GM12878 (cell line): ENCODE measurements around the gene CCDC138. TPM values are rescaled to one million over a fixed set of nuclear protein-coding genes. Genes with fewer than 3 reads are reported as not detected.

ENCODE experiments used
- ATAC-seq: fragments of 200-7000 bp; cut with Tn5 transposase; 3 replicates; pipeline ENCODE4 v1.9.1; 2020; ENCODE audit warnings: mild to moderate bottlenecking, moderate library complexity
- BruUV-seq: library from RNA; stranded (reverse); fragments of 400-500 nt; replicated peaks from 2 replicates; lab custom pipeline; 2021; lab: Mats Ljungman, UMichigan
- CTCF ChIA-PET: fragments of 300-600 bp; sonication (Branson Sonifier 250); formaldehyde crosslinking; extraction: SDS; loops from one replicate; lab custom pipeline; 2021; ENCODE audit warnings: inconsistent platforms; lab: Yijun Ruan, JAX
- POLR2A ChIA-PET: fragments of 350-600 bp; formaldehyde crosslinking; extraction: SDS; loops from one replicate; lab custom pipeline; 2021; ENCODE audit warnings: inconsistent platforms; lab: Charles Lee
- RAD21 ChIA-PET: fragments of 300-600 bp; sonication (Branson Sonifier 250); formaldehyde crosslinking; loops from one replicate; lab custom pipeline; 2023; ENCODE audit warnings: antibody characterized with exemption; ENCODE audit not compliant: unreplicated experiment; lab: Charles Lee
- SMC1A ChIA-PET: fragments of 300-600 bp; sonication (Branson Sonifier 250); formaldehyde crosslinking; loops from one replicate; lab custom pipeline; 2023; ENCODE audit not compliant: unreplicated experiment, uncharacterized antibody; lab: Charles Lee
- DNase-seq: peaks from one replicate; pipeline ENCODE4 v3.0.0-alpha.2; 2011; ENCODE audit warnings: low read depth, low spot score
- FAIRE-seq: peaks from 3 replicates; lab custom pipeline; 2011; peaks lifted over from hg19 to GRCh38; lab: Jason Lieb, UNC
- H2AFZ ChIP-seq: 2 replicates; pipeline ENCODE4 v1.6.0; 2011; ENCODE audit warnings: low read depth, low read length, control low read depth; ENCODE audit not compliant: control insufficient read depth
- H3K27ac ChIP-seq: 2 replicates; pipeline ENCODE4 v1.5.1; 2011; ENCODE audit warnings: control low read depth; ENCODE audit not compliant: control insufficient read depth, insufficient read depth
- H3K27me3 ChIP-seq, 2 experiments: replicated peaks in 1 of 2; 2 replicates each; pipeline versions ENCODE4 v1.6.0 to v1.6.1; 2011; ENCODE audit warnings: low read length in 1 of 2; ENCODE audit not compliant: control insufficient read depth in 2 of 2, insufficient read depth in 2 of 2
- H3K36me3 ChIP-seq, 2 experiments: 2 replicates each; pipeline ENCODE4 v1.5.1; 2011; ENCODE audit warnings: low read length in 1 of 2; ENCODE audit not compliant: control insufficient read depth in 2 of 2, insufficient read depth in 2 of 2
- H3K4me1 ChIP-seq: 2 replicates; pipeline ENCODE4 v1.6.1; 2011; ENCODE audit warnings: mild to moderate bottlenecking, low read length, moderate library complexity, mixed read lengths; ENCODE audit not compliant: control insufficient read depth, insufficient read depth
- H3K4me2 ChIP-seq: 2 replicates; pipeline ENCODE4 v1.6.0; 2011; ENCODE audit warnings: control low read depth; ENCODE audit not compliant: control insufficient read depth, insufficient read depth
- H3K4me3 ChIP-seq: fragments of 200-600 bp; sonication (generic); 2 replicates; pipeline ENCODE4 v1.5.1; 2016
- H3K79me2 ChIP-seq: 2 replicates; pipeline ENCODE4 v1.6.0; 2011; ENCODE audit warnings: low read length; ENCODE audit not compliant: control insufficient read depth, insufficient read depth
- H3K9ac ChIP-seq: 2 replicates; pipeline ENCODE4 v1.8.0; 2011; ENCODE audit warnings: low read length, control low read depth, mixed read lengths; ENCODE audit not compliant: control insufficient read depth, insufficient read depth
- H3K9me3 ChIP-seq: replicated peaks from 3 replicates; pipeline ENCODE4 v1.5.1; 2011; ENCODE audit warnings: mild to moderate bottlenecking, low read length; ENCODE audit not compliant: control insufficient read depth, insufficient read depth
- H4K20me1 ChIP-seq: 2 replicates; pipeline ENCODE4 v1.6.0; 2011; ENCODE audit not compliant: control insufficient read depth, insufficient read depth
- ATF2 ChIP-seq: IDR thresholded peaks from 2 replicates; pipeline ENCODE4 v1.6.1; 2012; ENCODE audit warnings: low read length, inconsistent platforms
- ATF7 ChIP-seq: fragments of 450-650 bp; IDR thresholded peaks from 2 replicates; pipeline ENCODE4 v1.6.1; 2016; ENCODE audit warnings: low read depth, mild to moderate bottlenecking
- BRCA1 ChIP-seq: IDR thresholded peaks from 2 replicates; pipeline ENCODE4 v1.6.1; 2011; ENCODE audit warnings: low read depth, low read length, improper control_type of control experiment
- CHD2 ChIP-seq: IDR thresholded peaks from 2 replicates; pipeline ENCODE4 v1.6.1; 2011; ENCODE audit warnings: low read depth, low read length, improper control_type of control experiment, borderline replicate concordance
- FOS ChIP-seq: IDR thresholded peaks from 3 replicates; pipeline ENCODE4 v1.6.1; 2011; ENCODE audit warnings: borderline replicate concordance; ENCODE audit not compliant: insufficient read length; ENCODE audit errors: extremely low read depth
- HCFC1 ChIP-seq: fragments of 150-350 bp; IDR thresholded peaks from 2 replicates; pipeline ENCODE4 v1.6.1; 2014; ENCODE audit warnings: low read length
- HDAC2 ChIP-seq: fragments of 200-600 bp; sonication (generic); IDR thresholded peaks from 2 replicates; pipeline ENCODE4 v1.6.1; 2017
- RCOR1 ChIP-seq: conservative IDR thresholded peaks from 2 replicates; pipeline ENCODE4 v1.6.1; 2012; ENCODE audit warnings: low read depth, low read length, improper control_type of control experiment
- SMARCA5 ChIP-seq: fragments of 450-650 bp; IDR thresholded peaks from 2 replicates; pipeline ENCODE4 v1.6.1; 2017; ENCODE audit warnings: mild to moderate bottlenecking
- TBL1XR1 ChIP-seq: IDR thresholded peaks from 2 replicates; pipeline ENCODE4 v1.6.1; 2012; ENCODE audit warnings: low read depth, low read length, improper control_type of control experiment
- TCF12 ChIP-seq: IDR thresholded peaks from 2 replicates; pipeline ENCODE4 v1.6.1; 2011; ENCODE audit warnings: low read depth, mild to moderate bottlenecking, low read length
- ZSCAN29 ChIP-seq: fragments of 450-650 bp; IDR thresholded peaks from 2 replicates; pipeline ENCODE4 v1.6.1; 2017; ENCODE audit warnings: mild to moderate bottlenecking, moderate library complexity
- ZZZ3 ChIP-seq: IDR thresholded peaks from 2 replicates; pipeline ENCODE4 v1.6.1; 2011; ENCODE audit warnings: low read depth; ENCODE audit not compliant: control insufficient read depth, insufficient read length
- WGBS: methylation state at CpG from one replicate; pipeline ENCODE4 v1.1.6; 2016; ENCODE audit warnings: low lambda C conversion rate; ENCODE audit not compliant: insufficient replicate concordance, insufficient coverage; ENCODE audit errors: missing lambda C conversion rate; 5-methylcytosine and 5-hydroxymethylcytosine counted together
- in situ Hi-C: fragments of 300-500 bp; cut with MboI; formaldehyde crosslinking; loops from 9 replicates; pipeline ENCODE4 v1.14.3; 2018; ENCODE audit warnings: mixed read lengths
- intact Hi-C: fragments of 100-400 bp; cut with micrococcal nuclease; formaldehyde crosslinking; loops from one replicate; pipeline ENCODE4 v1.14.2; 2022; ENCODE audit not compliant: unreplicated experiment
- polyA plus RNA-seq, 11 experiments: library from polyadenylated mRNA; depleted of rRNA in 4 of 11; unstranded in 6 of 11; stranded (reverse) in 5 of 11; fragments of >200 nt; fragmentation: Nextera tagmentation in 4 of 11; fragmentation: Illumina TruSeq in 1 of 11; extraction: Ambion mirVana in 4 of 11; extraction: Trizol in 1 of 11; gene quantifications; 1 replicate in 1 of 11; 2 replicates in 10 of 11; pipeline versions ENCODE4 v1.2.1 to v1.2.3, GENCODE V29; 2011 to 2016; ENCODE audit warnings: inconsistent platforms in 2 of 11, missing spikeins in 2 of 11, low read depth in 1 of 11
- total RNA-seq, 4 experiments: library from RNA; depleted of rRNA in 3 of 4; stranded (reverse); fragments of >200 nt in 3 of 4; fragmentation: Illumina TruSeq in 1 of 4; extraction: Trizol in 1 of 4; gene quantifications; 2 replicates each; pipeline versions ENCODE4 v1.2.1 to v1.2.3, GENCODE V29; 2013 to 2021
- TF ChIP-seq, protein P1 (sequence below): fragments of 450-650 bp; conservative IDR thresholded peaks from 2 replicates; pipeline ENCODE4 v1.6.1; 2017; ENCODE audit warnings: mild to moderate bottlenecking, moderate library complexity
- TF ChIP-seq, protein P2 (sequence below): IDR thresholded peaks from 2 replicates; pipeline ENCODE4 v1.6.1; 2012; ENCODE audit warnings: low read depth, low read length, improper control_type of control experiment
- TF ChIP-seq, protein P3 (sequence below): fragments of 450-650 bp; IDR thresholded peaks from 2 replicates; pipeline ENCODE4 v1.6.1; 2018; ENCODE audit warnings: mild to moderate bottlenecking, low read depth, moderate library complexity; ENCODE audit not compliant: partially characterized antibody

CCDC138 gene
- total and polyA plus RNA-seq, 10 of the 15 experiments (the other 5 are each of a cell fraction or from before 2014, with no cell fraction given), result 7.9 to 19.4 (median 13.0) TPM

DNA sequence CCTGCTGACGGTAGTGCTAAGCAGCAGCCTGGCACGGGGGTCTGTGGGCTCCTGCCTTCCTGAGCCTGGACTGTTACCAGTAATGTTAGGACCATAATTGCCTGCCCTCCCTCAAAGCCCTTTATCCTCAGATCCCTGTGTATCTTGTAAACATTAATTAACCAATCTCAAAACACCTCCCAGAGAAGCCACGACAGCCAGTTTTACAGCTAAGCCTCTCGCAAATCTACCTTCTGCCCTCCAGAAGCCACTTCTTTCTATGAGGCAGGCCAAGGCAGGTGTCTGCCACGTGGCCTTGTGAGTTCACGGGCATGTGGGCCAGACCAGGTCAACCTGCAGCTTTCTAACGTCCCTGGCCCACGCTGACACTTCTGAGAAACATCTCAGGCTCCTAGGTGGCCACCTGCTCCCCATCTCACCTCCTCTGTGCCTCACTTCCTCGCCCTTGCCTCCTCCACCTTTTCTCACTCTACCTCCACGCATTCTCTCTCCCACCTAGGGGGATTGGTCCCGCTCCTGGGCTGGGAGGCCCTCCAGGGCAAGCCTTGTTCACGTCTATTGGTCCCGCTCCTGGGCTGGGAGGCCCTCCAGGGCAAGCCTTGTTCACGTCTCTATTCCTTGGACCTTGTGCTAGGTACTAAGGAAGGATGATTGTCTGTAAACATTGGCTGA is 138.1 kb downstream of the CCDC138 start:
- Histone ChIP-seq H3K9me3 (no peaks in the 10 kb centered on the region), H3K27ac (no peak overlapping the region), H4K20me1 (no peaks in the 10 kb centered on the region), H3K36me3 (no peaks in the 10 kb centered on the region), H3K4me2 (no peak overlapping the region), H3K79me2 (no peaks in the 10 kb centered on the region), H3K9ac (no peak overlapping the region), H2AFZ (no peak overlapping the region), H3K27me3 (peaks cover 0 to 3% of the 10 kb centered on the region in 2 experiments; a peak in 2 of 4 replicates), H3K4me3 (no peak overlapping the region), H3K4me1 (no peaks in the 10 kb centered on the region)
- TF ChIP-seq, protein P1, sequence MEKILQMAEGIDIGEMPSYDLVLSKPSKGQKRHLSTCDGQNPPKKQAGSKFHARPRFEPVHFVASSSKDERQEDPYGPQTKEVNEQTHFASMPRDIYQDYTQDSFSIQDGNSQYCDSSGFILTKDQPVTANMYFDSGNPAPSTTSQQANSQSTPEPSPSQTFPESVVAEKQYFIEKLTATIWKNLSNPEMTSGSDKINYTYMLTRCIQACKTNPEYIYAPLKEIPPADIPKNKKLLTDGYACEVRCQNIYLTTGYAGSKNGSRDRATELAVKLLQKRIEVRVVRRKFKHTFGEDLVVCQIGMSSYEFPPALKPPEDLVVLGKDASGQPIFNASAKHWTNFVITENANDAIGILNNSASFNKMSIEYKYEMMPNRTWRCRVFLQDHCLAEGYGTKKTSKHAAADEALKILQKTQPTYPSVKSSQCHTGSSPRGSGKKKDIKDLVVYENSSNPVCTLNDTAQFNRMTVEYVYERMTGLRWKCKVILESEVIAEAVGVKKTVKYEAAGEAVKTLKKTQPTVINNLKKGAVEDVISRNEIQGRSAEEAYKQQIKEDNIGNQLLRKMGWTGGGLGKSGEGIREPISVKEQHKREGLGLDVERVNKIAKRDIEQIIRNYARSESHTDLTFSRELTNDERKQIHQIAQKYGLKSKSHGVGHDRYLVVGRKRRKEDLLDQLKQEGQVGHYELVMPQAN, result no peak
- TF ChIP-seq, protein P2, sequence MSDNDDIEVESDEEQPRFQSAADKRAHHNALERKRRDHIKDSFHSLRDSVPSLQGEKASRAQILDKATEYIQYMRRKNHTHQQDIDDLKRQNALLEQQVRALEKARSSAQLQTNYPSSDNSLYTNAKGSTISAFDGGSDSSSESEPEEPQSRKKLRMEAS, result no peak
- no peak for TF ChIP-seq RCOR1
- no peak for TF ChIP-seq CHD2
- no peak for TF ChIP-seq ZSCAN29
- TF ChIP-seq TCF12, result no peak
- TF ChIP-seq HDAC2, result no peak
- TF ChIP-seq, protein P3, sequence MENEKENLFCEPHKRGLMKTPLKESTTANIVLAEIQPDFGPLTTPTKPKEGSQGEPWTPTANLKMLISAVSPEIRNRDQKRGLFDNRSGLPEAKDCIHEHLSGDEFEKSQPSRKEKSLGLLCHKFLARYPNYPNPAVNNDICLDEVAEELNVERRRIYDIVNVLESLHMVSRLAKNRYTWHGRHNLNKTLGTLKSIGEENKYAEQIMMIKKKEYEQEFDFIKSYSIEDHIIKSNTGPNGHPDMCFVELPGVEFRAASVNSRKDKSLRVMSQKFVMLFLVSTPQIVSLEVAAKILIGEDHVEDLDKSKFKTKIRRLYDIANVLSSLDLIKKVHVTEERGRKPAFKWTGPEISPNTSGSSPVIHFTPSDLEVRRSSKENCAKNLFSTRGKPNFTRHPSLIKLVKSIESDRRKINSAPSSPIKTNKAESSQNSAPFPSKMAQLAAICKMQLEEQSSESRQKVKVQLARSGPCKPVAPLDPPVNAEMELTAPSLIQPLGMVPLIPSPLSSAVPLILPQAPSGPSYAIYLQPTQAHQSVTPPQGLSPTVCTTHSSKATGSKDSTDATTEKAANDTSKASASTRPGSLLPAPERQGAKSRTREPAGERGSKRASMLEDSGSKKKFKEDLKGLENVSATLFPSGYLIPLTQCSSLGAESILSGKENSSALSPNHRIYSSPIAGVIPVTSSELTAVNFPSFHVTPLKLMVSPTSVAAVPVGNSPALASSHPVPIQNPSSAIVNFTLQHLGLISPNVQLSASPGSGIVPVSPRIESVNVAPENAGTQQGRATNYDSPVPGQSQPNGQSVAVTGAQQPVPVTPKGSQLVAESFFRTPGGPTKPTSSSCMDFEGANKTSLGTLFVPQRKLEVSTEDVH, result no peak
- TF ChIP-seq ZZZ3, result no peak
- TF ChIP-seq SMARCA5, result no peak
- TF ChIP-seq ATF7, result no peak
- no peak for TF ChIP-seq TBL1XR1
- TF ChIP-seq HCFC1, result no peak
- no peak for TF ChIP-seq FOS
- no peak for TF ChIP-seq ATF2
- TF ChIP-seq BRCA1, result no peak
- CTCF ChIA-PET, result interaction anchor here (0.7 to 1.0 kb wide), 2 partner anchors 70 to 134 kb away, joined by 3 read pairs; no protein-coding TSS in a partner anchor
- no peak for FAIRE-seq
- no TSS peak for BruUV-seq
- SMC1A ChIA-PET, result no interaction called here
- RAD21 ChIA-PET, result interaction anchor here (0.8 kb wide), 1 partner anchor 601 kb away, joined by 3 read pairs; no protein-coding TSS in a partner anchor
- DNase-seq, result no peak
- POLR2A ChIA-PET, result no interaction called here
- WGBS, result 22% methylated on average over 14 of the region's 14 CpGs
- intact Hi-C loops (loop anchor here (5.0 kb wide), 1 partner anchor 63 kb away; the partner anchor contains the start of gene EDAR), in situ Hi-C loops (no loop called here)
- ATAC-seq, result no peak
